ENCODE data around the gene PDLIM1. TPM values are rescaled to one million over a fixed set of nuclear protein-coding genes. Genes with fewer than 3 reads are reported as not detected.

PDLIM1 gene
- total and polyA plus RNA-seq, 2 experiments from 2014 or later = 111 to 233 TPM

- DNase-seq (ENCODE audit: low spot score) (no peak), ATAC-seq (no peak)
- H3K9me3 Mint-ChIP-seq = no peaks in the 10 kb centered on the region
- Histone ChIP-seq H3K27ac (ENCODE audit: low read depth) (no peak overlapping the region), H3K9me2 (ENCODE audit: insufficient read depth) (peaks cover 12% of the 10 kb centered on the region; the same call in 1 of the 2 replicates), H4K20me1 (replicated peaks; ENCODE audit: insufficient read depth) (no peaks in the 10 kb centered on the region), H2AFZ (no peak overlapping the region), H3K36me3 (ENCODE audit: insufficient read depth) (no peaks in the 10 kb centered on the region), H3K4me2 (no peak overlapping the region), H3K27me3 (ENCODE audit: insufficient read depth) (0 out of 2 replicates have a peak, but pooled peaks cover 7% of the 10 kb centered on the region), H3K79me2 (replicated peaks; ENCODE audit: insufficient read depth) (no peaks in the 10 kb centered on the region), H3K4me1 (ENCODE audit: insufficient read depth) (peaks cover 20% of the 10 kb centered on the region), H3K4me3 (no peak overlapping the region), H3F3A (replicated peaks; ENCODE audit: low read depth) (peaks cover 9% of the 10 kb centered on the region)
- H3K4me3 Mint-ChIP-seq = no peak overlapping the region
- peaks cover 14% of the 10 kb centered on the region for H3K4me1 Mint-ChIP-seq
- peaks cover 2% of the 10 kb centered on the region for H3K27me3 Mint-ChIP-seq (ENCODE audit: insufficient read depth, low read depth, poor library complexity)
- TF ChIP-seq EZH2 (IDR thresholded peaks at IDR 0.05; ENCODE audit: low read depth, unreplicated experiment) (no peak), JUNB (IDR thresholded peaks at IDR 0.05; ENCODE audit: unreplicated experiment) (no peak), ZNF462 (CRISPR knock-in tag; IDR thresholded peaks at IDR 0.05) (no peak), ETS1 (IDR thresholded peaks at IDR 0.05) (no peak), REST (IDR thresholded peaks at IDR 0.05; ENCODE audit: unreplicated experiment) (no peak), CTCF (conservative IDR thresholded peaks at IDR 0.05; ENCODE audit: low read depth in 2 of 2) (no peak), ZNF114 (CRISPR knock-in tag; IDR thresholded peaks at IDR 0.05) (no peak), CREB1 (CRISPR knock-in tag; IDR thresholded peaks at IDR 0.05; ENCODE audit: low read depth) (no peak), NANOG (IDR thresholded peaks at IDR 0.05; ENCODE audit: borderline replicate concordance) (no peak), STAT1 (IDR thresholded peaks at IDR 0.05; ENCODE audit: unreplicated experiment) (no peak), EZH2phosphoT487 (IDR thresholded peaks at IDR 0.05; ENCODE audit: unreplicated experiment) (no peak), ZNF331 (CRISPR knock-in tag; IDR thresholded peaks at IDR 0.05; ENCODE audit: low read depth) (no peak), POLR2AphosphoS5 (IDR thresholded peaks at IDR 0.05; ENCODE audit: low read depth) (no peak)
- no peak overlapping the region for H3K27ac Mint-ChIP-seq
- no peaks in the 10 kb centered on the region for H3K36me3 Mint-ChIP-seq (ENCODE audit: low read depth)
Measured at GRCh38 chr10:95306851-95307250, 16.0 kb upstream of the PDLIM1 start.
